HG02885 (cell line): ENCODE measurements around the gene ZBP1.
"Not testable (repeated sequence)": the region's sequence is repeated elsewhere in the genome, so short reads cannot be mapped to it uniquely, and the experiment has no call there.

ENCODE experiments used
- ATAC-seq: cut with Tn5 transposase; IDR thresholded peaks from one replicate; pipeline ENCODE4 v1.9.1; 2021; ENCODE audit warnings: mild to moderate bottlenecking; ENCODE audit not compliant: unreplicated experiment, poor library complexity

ZBP1 gene

GRCh38 chr20:57647933-57648785 lies 27.9 kb upstream of the ZBP1 start:
- ATAC-seq: no peak

GRCh38 chr20:57647006-57647932 lies 27.0 kb upstream of the ZBP1 start:
- no peak for ATAC-seq

GRCh38 chr20:57638895-57639236 lies 18.6 kb upstream of the ZBP1 start:
- no peak for ATAC-seq

GRCh38 chr20:57638173-57638894 lies 18.1 kb upstream of the ZBP1 start:
- ATAC-seq: no peak

GRCh38 chr20:57633945-57634491 lies 13.8 kb upstream of the ZBP1 start:
- no peak for ATAC-seq

GRCh38 chr20:57632286-57632685 lies 12.1 kb upstream of the ZBP1 start:
- ATAC-seq: no peak

GRCh38 chr20:57630061-57630460 lies 9.8 kb upstream of the ZBP1 start:
- no peak for ATAC-seq

- not testable (repeated sequence) for ATAC-seq
Measured at GRCh38 chr20:57629491-57629901, 9.3 kb upstream of the ZBP1 start.

GRCh38 chr20:57628962-57629308 lies 8.7 kb upstream of the ZBP1 start:
- ATAC-seq: not testable (repeated sequence)

GRCh38 chr20:57628047-57628961 lies 8.1 kb upstream of the ZBP1 start:
- ATAC-seq: no peak

GRCh38 chr20:57627339-57627738 lies 7.1 kb upstream of the ZBP1 start:
- ATAC-seq: no peak

- ATAC-seq: no peak
Measured at GRCh38 chr20:57625978-57626377, 5.8 kb upstream of the ZBP1 start.

GRCh38 chr20:57625181-57625958 lies 5.1 kb upstream of the ZBP1 start:
- no peak for ATAC-seq

GRCh38 chr20:57624124-57624523 lies 3.9 kb upstream of the ZBP1 start:
- no peak for ATAC-seq

- no peak for ATAC-seq
Measured at GRCh38 chr20:57622579-57623381, 2.6 kb upstream of the ZBP1 start.

GRCh38 chr20:57622201-57622570 lies 2.0 kb upstream of the ZBP1 start:
- no peak for ATAC-seq

GRCh38 chr20:57621421-57622200 lies 1.4 kb upstream of the ZBP1 start:
- no peak for ATAC-seq
